CD14-positive monocyte (primary cell): ENCODE measurements around the gene GRM5. TPM values are rescaled to one million over a fixed set of nuclear protein-coding genes. Genes with fewer than 3 reads are reported as not detected.
"Not testable (repeated sequence)": the region's sequence is repeated elsewhere in the genome, so short reads cannot be mapped to it uniquely, and the experiment has no call there.

Source experiments
- DNase-seq, 3 donors: peaks; one replicate each; pipeline ENCODE4 v3.0.0-alpha.2; 2011 to 2022
- H2AFZ ChIP-seq: 2 replicates; pipeline ENCODE4 v1.6.0; 2012; ENCODE audit warnings: mild to moderate bottlenecking, low read depth, low read length, inconsistent platforms; ENCODE audit not compliant: insufficient read depth, poor library complexity, severe bottlenecking
- H3K27ac ChIP-seq, 2 donors: 1 replicate in 1 of 2; 2 replicates in 1 of 2; pipeline ENCODE4 v1.5.1; 2012 to 2013; ENCODE audit warnings: low read length in 2 of 2, control low read depth in 1 of 2, inconsistent platforms in 1 of 2, low read depth in 1 of 2, mild to moderate bottlenecking in 1 of 2
- H3K27me3 ChIP-seq, 2 donors: one replicate each; pipeline versions ENCODE4 v1.6.0 to v1.6.1; 2011 to 2013; ENCODE audit warnings: low read length in 2 of 2; ENCODE audit not compliant: control insufficient read depth in 2 of 2, insufficient read depth in 2 of 2
- H3K36me3 ChIP-seq, 2 donors: replicated peaks in 1 of 2; 1 replicate in 1 of 2; 2 replicates in 1 of 2; pipeline versions ENCODE4 v1.5.1 to v1.6.1; 2012 to 2013; ENCODE audit warnings: low read length in 2 of 2, control low read depth in 1 of 2, inconsistent platforms in 1 of 2, mild to moderate bottlenecking in 1 of 2; ENCODE audit not compliant: insufficient read depth in 2 of 2, control insufficient read depth in 1 of 2
- H3K4me1 ChIP-seq, 2 donors: 1 replicate in 1 of 2; 2 replicates in 1 of 2; pipeline versions ENCODE4 v1.5.1 to v1.6.1; 2012 to 2013; ENCODE audit warnings: low read length in 2 of 2, control low read depth in 1 of 2, inconsistent platforms in 1 of 2, mild to moderate bottlenecking in 1 of 2, moderate library complexity in 1 of 2; ENCODE audit not compliant: insufficient read depth in 2 of 2, control insufficient read depth in 1 of 2
- H3K4me2 ChIP-seq: replicated peaks from 2 replicates; pipeline ENCODE3; 2012; ENCODE audit warnings: low read length, moderate library complexity, mild to moderate bottlenecking; ENCODE audit not compliant: poor library complexity, severe bottlenecking; ENCODE audit errors: extremely low read depth
- H3K4me3 ChIP-seq, 3 experiments: fragments of 200-600 bp in 1 of 3; sonication (generic) in 1 of 3; replicated peaks in 1 of 3; 1 replicate in 2 of 3; 2 replicates in 1 of 3; pipeline ENCODE4 v1.5.1; 2011 to 2013; ENCODE audit warnings: low read length in 3 of 3, mild to moderate bottlenecking in 3 of 3, control low read depth in 2 of 3, low read depth in 2 of 3, inconsistent platforms in 1 of 3, moderate library complexity in 1 of 3
- H3K79me2 ChIP-seq: 2 replicates; pipeline ENCODE4 v1.6.0; 2012; ENCODE audit warnings: mild to moderate bottlenecking, control low read depth, inconsistent platforms, low read length, moderate library complexity; ENCODE audit not compliant: insufficient read depth
- H3K9ac ChIP-seq: 2 replicates; pipeline ENCODE4 v1.6.0; 2017; ENCODE audit warnings: low read length, mild to moderate bottlenecking; ENCODE audit not compliant: insufficient read depth, poor library complexity, severe bottlenecking
- H3K9me3 ChIP-seq, 2 donors: replicated peaks in 1 of 2; 1 replicate in 1 of 2; 2 replicates in 1 of 2; pipeline versions ENCODE4 v1.5.1 to v1.6.1; 2012 to 2013; ENCODE audit warnings: low read length in 2 of 2, control low read depth in 1 of 2; ENCODE audit not compliant: control insufficient read depth in 1 of 2, insufficient read depth in 1 of 2
- H4K20me1 ChIP-seq: 2 replicates; pipeline ENCODE4 v1.6.0; 2012; ENCODE audit warnings: mild to moderate bottlenecking, low read length, control low read depth, moderate library complexity; ENCODE audit not compliant: insufficient read depth
- H3K27ac Mint-ChIP-seq, 7 donors: one replicate each; pipeline ENCODE4 v1.8.0; 2020; ENCODE audit warnings: mild to moderate bottlenecking in 7 of 7, mixed read lengths in 7 of 7, moderate library complexity in 6 of 7, inconsistent platforms in 2 of 7
- H3K27me3 Mint-ChIP-seq, 3 donors: one replicate each; pipeline ENCODE4 v1.8.0; 2021 to 2022; ENCODE audit warnings: low read depth in 3 of 3, mild to moderate bottlenecking in 3 of 3, mixed read lengths in 3 of 3, moderate library complexity in 3 of 3, inconsistent platforms in 1 of 3
- H3K36me3 Mint-ChIP-seq, 2 donors: one replicate each; pipeline ENCODE4 v1.8.0; 2020; ENCODE audit warnings: mixed read lengths in 2 of 2, inconsistent platforms in 1 of 2, mild to moderate bottlenecking in 1 of 2
- H3K4me1 Mint-ChIP-seq: one replicate; pipeline ENCODE4 v1.8.0; 2020; ENCODE audit warnings: mild to moderate bottlenecking, mixed read lengths
- H3K4me3 Mint-ChIP-seq, 2 donors: one replicate each; pipeline ENCODE4 v1.8.0; 2020; ENCODE audit warnings: mild to moderate bottlenecking in 2 of 2, mixed read lengths in 2 of 2, moderate library complexity in 1 of 2
- H3K9me3 Mint-ChIP-seq, 7 donors: one replicate each; pipeline ENCODE4 v1.8.0; 2020 to 2022; ENCODE audit warnings: mixed read lengths in 7 of 7, mild to moderate bottlenecking in 6 of 7, moderate library complexity in 6 of 7, inconsistent platforms in 2 of 7
- WGBS: methylation state at CpG from one replicate; pipeline ENCODE4 v1.1.5; 2013; ENCODE audit warnings: missing lambda C conversion rate; ENCODE audit not compliant: insufficient coverage; 5-methylcytosine and 5-hydroxymethylcytosine counted together
- intact Hi-C, 2 donors: fragments of 100-400 bp; cut with micrococcal nuclease; formaldehyde crosslinking; loops; one replicate each; pipeline versions ENCODE4 v1.15.0 to v1.15.1; 2023
- polyA plus RNA-seq, 3 donors: library from polyadenylated mRNA; depleted of rRNA in 1 of 3; unstranded in 2 of 3; stranded (reverse) in 1 of 3; fragments of 300-500 nt in 2 of 3; fragments of >200 nt in 1 of 3; fragmentation: Illumina TruSeq in 2 of 3; gene quantifications; 1 replicate in 2 of 3; 2 replicates in 1 of 3; pipeline ENCODE4 v1.2.3, GENCODE V29; 2012 to 2021
- TF ChIP-seq, protein P1 (sequence below): fragments of 200-600 bp; IDR thresholded peaks from one replicate; pipeline ENCODE4 v1.8.0; 2022; ENCODE audit warnings: antibody characterized with exemption, mild to moderate bottlenecking

Gene GRM5
- polyA plus RNA-seq, 3 donors = not detected

DNA sequence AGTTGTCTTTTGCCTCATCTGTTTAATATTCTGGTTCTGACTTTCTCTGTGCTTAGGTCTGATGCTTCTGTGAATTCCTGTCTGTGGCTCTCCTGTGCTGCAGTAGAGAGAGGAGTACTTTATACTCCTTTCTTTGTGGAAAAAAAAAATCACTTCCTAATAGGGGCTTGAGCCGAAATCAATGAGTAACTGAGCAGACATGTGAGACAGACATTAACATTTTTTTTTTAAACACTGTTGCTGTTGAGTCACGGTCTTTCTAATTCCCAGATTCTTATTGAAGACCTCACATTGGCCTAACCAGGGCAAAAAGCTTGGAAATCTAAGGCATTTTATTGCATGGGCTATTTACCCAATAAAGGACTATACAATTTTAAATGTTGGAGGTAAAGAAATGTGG, 86.1 kb downstream of the GRM5 start:
- TF ChIP-seq, protein P1, sequence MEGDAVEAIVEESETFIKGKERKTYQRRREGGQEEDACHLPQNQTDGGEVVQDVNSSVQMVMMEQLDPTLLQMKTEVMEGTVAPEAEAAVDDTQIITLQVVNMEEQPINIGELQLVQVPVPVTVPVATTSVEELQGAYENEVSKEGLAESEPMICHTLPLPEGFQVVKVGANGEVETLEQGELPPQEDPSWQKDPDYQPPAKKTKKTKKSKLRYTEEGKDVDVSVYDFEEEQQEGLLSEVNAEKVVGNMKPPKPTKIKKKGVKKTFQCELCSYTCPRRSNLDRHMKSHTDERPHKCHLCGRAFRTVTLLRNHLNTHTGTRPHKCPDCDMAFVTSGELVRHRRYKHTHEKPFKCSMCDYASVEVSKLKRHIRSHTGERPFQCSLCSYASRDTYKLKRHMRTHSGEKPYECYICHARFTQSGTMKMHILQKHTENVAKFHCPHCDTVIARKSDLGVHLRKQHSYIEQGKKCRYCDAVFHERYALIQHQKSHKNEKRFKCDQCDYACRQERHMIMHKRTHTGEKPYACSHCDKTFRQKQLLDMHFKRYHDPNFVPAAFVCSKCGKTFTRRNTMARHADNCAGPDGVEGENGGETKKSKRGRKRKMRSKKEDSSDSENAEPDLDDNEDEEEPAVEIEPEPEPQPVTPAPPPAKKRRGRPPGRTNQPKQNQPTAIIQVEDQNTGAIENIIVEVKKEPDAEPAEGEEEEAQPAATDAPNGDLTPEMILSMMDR = no peak
- Mint-ChIP-seq H3K4me3 (no peak overlapping the region), H3K36me3 (no peaks in the 10 kb centered on the region), H3K27ac (no peak overlapping the region), H3K9me3 (peaks cover 0 to 3% (median 0%) of the 10 kb centered on the region in 7 donors), H3K27me3 (no peaks in the 10 kb centered on the region), H3K4me1 (no peaks in the 10 kb centered on the region)
- DNase-seq = no peak
- Histone ChIP-seq H3K4me2 (no peak overlapping the region), H3K9ac (no peak overlapping the region), H3K27ac (no peak overlapping the region), H3K79me2 (no peaks in the 10 kb centered on the region), H3K27me3 (no peaks in the 10 kb centered on the region), H3K36me3 (no peaks in the 10 kb centered on the region), H3K4me1 (no peaks in the 10 kb centered on the region), H3K9me3 (no peaks in the 10 kb centered on the region), H4K20me1 (no peaks in the 10 kb centered on the region), H2AFZ (no peak overlapping the region), H3K4me3 (no peak overlapping the region)
- intact Hi-C loops = no loop called here
- 80% methylated on average over 1 of the region's 2 CpGs for WGBS

DNA sequence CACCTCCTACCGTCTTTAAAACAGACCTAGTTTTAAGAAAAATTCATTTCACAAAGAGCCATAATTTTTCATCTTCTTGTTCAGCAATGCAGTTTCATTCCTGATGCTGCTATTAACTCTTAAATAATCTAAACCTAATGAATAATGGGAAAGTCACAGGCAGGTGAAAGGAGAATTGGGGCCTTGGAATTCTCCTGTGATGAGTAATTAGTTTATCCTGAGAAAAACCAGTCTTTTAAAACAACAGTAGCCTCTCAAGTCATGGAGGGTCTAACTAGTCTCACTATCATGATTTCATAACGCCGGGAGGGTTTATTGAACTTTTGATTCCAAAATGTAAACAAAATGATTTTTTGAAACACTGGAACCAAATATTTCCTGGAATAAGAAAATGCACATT, 86.8 kb downstream of the GRM5 start:
- H3K36me3 Mint-ChIP-seq, H3K4me1 Mint-ChIP-seq, H3K79me2 ChIP-seq, H3K27me3 Mint-ChIP-seq, H3K4me3 ChIP-seq, H3K9me3 Mint-ChIP-seq, H3K4me2 ChIP-seq, DNase-seq, H2AFZ ChIP-seq, H4K20me1 ChIP-seq, H3K4me1 ChIP-seq, H3K36me3 ChIP-seq, intact Hi-C loops, H3K27me3 ChIP-seq, H3K27ac Mint-ChIP-seq, H3K27ac ChIP-seq, H3K9me3 ChIP-seq, H3K4me3 Mint-ChIP-seq, H3K9ac ChIP-seq: not testable (repeated sequence)
- WGBS = no CpG with 5 or more reads among the region's 3 CpGs

DNA sequence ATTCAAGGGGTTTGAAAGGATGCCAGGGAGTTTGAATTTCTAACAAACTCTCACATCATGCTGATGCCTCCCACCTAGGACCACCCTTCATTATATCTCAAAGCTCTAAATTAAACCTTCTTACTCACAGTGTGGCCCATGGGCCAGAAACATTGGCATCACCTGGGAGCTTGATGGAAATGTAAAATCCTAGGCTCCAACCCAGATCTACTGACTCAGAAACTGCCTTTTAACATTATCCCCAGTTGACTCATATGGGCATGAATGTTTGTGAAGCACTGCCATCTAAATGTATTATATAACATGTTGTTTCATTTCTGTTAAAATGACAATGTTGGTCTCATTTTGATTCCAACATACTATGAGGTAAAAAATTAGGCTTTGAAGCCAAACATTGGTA, 90.3 kb downstream of the GRM5 start:
- H2AFZ ChIP-seq, H3K27me3 Mint-ChIP-seq, intact Hi-C loops, H3K4me3 ChIP-seq, DNase-seq, H3K36me3 Mint-ChIP-seq, H3K9me3 Mint-ChIP-seq, H3K36me3 ChIP-seq, H3K9me3 ChIP-seq, H3K9ac ChIP-seq, H3K4me1 Mint-ChIP-seq, H3K4me3 Mint-ChIP-seq, H3K79me2 ChIP-seq, H4K20me1 ChIP-seq, H3K27ac ChIP-seq, H3K4me2 ChIP-seq, H3K27ac Mint-ChIP-seq, H3K4me1 ChIP-seq, H3K27me3 ChIP-seq: not testable (repeated sequence)
